HG02943 (cell line): ENCODE data around the gene ARHGAP12.
"Not testable (repeated sequence)": the region's sequence is repeated elsewhere in the genome, so short reads cannot be mapped to it uniquely, and the experiment has no call there.

Experiments used
- ATAC-seq: cut with Tn5 transposase; IDR thresholded peaks from one replicate; pipeline ENCODE4 v1.9.1; 2021; ENCODE audit warnings: mild to moderate bottlenecking, low read depth, moderate library complexity; ENCODE audit not compliant: unreplicated experiment

ARHGAP12 gene

GRCh38 chr10:31926765-31927564 is 1.7 kb downstream of the ARHGAP12 start:
- no peak for ATAC-seq

GRCh38 chr10:31926160-31926559 is 2.5 kb downstream of the ARHGAP12 start:
- ATAC-seq: no peak

DNA sequence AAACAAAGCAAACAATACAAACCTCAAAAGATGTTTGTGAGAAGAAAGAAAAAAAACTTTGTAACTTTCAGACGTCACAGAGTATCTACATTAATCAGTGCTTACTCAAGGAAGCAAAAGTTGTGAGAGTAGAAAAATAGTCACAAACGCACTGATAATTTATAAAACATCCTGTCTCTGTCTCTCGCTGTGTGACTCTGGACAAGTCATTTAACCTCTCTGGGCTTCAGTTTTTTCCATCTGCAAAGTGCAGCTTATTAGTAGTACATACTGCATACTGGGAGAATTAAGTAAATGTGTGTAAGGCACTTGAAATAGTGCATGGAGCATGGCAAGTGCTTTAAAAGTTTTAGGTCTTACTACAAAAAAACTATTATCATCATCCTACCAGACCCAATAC is 3.8 kb downstream of the ARHGAP12 start:
- ATAC-seq: no peak

DNA sequence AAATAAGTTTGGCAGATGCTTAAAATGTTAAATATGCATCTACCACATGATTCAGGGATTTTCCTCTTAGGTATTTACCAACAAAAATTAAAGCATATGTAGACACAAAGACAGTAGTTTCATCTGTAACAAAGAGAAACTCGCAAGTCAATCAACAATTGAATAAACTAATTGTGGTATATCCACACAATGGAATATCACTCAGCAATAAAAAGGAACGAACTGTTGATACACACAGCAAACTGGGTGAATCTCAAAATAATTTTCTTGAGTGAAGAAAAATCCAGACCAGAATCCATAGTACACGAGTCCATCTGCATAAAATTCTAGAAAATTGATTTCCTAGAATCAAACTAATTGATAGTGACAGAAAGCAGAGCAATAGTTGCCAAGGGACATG is 5.2 kb downstream of the ARHGAP12 start:
- ATAC-seq: no peak

DNA sequence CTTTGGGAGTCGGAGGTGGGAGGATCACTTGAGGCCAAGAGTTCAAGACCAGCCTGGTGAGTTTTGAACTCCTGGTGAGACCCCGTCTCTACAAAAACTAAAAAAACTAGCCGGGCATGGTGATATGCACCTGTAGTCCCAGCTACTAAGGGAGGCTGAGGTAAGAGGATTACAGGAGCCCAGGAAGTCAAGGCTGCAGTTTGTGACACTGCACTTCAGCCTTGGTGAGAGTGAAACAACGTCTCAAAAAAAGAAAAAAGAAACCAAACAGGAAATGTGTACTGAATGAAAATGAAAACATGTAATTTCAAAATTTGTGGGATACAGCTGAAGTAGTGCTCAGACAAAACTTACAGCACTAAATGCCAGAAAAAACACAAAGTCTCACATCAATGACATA is 7.6 kb downstream of the ARHGAP12 start:
- peak; percentile 61 for ATAC-seq

GRCh38 chr10:31920538-31920937 is 8.1 kb downstream of the ARHGAP12 start:
- no peak for ATAC-seq

DNA sequence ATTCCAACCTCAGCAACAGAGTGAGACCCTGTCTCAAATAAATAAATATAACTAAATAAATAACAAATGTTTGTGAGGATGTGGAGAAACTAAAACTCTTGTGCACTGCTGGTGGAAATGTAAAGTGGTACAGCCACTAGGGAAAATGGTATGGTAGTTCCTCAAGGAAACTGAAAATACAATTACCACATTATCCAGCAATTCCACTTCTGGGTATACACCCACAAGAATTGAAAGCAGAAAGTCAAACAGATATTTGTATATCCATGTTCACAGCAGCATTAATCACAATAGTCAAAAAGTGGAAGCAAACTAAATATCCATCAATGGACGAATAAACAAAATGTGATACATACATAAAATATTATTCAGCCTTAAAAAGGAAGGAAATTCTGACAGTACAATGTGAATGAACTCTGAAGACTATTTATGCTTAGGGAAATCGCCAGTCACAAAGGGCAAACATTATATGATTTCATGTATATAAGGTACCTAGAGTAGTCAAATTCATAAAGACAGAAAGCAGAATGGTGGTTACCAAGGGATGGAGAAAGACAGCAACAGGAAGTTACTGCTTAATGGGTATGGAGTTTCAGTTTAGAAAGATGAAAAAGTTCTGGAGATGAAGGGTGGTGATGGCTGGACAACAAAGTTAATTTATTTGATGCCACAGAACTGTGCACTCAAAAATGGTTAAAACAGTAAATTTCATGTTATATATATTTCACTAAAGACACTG is 9.8 kb downstream of the ARHGAP12 start:
- no peak for ATAC-seq

GRCh38 chr10:31914370-31914769 is 14.3 kb downstream of the ARHGAP12 start:
- ATAC-seq: no peak

GRCh38 chr10:31912898-31913850 is 15.5 kb downstream of the ARHGAP12 start:
- no peak for ATAC-seq

DNA sequence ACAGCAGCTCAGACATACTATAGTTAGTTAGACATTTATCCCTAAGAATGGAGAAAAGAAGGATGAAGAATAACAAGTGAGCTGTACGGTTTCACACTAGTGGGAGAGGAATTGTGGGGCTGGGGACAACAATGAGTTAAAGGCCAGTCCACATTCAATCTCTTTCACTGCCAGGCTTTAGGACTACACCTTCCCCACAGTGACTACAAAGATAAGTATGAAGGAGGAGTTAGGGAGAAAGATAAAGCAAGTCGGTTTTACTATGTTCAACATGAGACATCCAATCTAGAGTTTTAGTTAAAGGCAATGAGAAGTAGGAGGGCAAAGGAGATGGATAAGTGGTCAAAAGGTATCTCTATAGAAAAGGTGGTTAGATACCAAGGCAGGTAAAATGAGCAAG is 16.3 kb downstream of the ARHGAP12 start:
- ATAC-seq: no peak

- no peak for ATAC-seq
These were observed 18.6 kb downstream of the ARHGAP12 start for GRCh38 chr10:31910016-31910415.

GRCh38 chr10:31908157-31908556 is 20.5 kb downstream of the ARHGAP12 start:
- ATAC-seq: no peak

DNA sequence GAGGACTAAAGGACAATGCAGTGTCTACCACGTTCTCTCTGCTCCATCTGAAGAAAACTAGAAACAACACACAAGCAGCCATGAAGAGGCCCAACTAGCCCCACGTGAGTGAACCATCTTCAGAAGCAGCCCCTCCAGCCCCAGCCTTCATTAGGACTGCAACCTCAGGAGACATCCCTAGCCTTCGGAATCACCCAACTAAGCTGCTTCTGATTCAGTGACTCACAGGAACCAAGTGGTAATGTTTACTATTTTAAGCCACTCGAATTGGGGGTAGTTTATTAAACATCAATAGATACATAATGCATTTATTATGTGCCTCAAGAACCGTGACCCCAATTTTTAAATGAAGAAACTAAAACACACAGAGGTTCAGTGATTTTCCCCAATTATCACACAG is 22.6 kb downstream of the ARHGAP12 start:
- no peak for ATAC-seq

DNA sequence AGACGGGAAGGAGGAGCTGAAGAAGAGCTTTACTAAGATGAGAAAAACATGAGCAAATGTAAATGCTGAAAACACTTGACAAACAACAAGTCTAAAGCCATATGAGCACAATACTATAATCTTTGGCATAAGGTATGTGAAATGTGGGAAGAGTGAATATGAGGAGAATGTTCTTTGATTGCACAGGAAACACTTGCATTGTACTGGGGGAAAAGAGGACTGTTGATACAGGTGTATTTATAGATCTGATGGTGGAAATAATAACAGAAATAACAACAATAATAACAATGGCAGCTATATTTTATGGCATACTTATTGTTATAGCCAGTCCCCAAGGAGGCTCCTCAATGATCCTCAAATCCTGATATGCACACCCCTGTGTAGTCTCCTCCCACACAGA is 23.0 kb downstream of the ARHGAP12 start:
- ATAC-seq: no peak

- ATAC-seq: no peak
These were observed 26.0 kb downstream of the ARHGAP12 start for GRCh38 chr10:31902625-31903024.

GRCh38 chr10:31897506-31897905 is 31.1 kb downstream of the ARHGAP12 start:
- ATAC-seq: no peak

DNA sequence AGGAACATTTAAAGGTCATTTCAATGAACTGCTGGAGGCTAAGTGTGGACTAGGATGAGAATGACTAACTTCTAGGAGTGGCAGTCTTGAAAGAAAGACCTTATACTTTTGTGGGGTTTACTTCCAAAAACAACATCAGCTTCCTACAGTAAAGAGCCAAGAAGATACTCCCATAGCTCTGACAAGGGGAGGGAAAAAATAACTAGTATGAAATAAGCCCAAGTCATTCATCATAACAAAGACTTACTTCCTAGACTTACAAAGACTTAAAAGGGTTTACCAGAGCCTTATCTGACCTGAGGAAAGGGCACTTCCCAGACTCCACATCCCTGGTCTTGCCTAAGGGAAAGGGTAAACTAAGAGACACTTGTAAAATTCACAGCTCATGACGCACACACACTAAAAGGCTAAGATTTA is 31.7 kb downstream of the ARHGAP12 start:
- ATAC-seq: no peak

DNA sequence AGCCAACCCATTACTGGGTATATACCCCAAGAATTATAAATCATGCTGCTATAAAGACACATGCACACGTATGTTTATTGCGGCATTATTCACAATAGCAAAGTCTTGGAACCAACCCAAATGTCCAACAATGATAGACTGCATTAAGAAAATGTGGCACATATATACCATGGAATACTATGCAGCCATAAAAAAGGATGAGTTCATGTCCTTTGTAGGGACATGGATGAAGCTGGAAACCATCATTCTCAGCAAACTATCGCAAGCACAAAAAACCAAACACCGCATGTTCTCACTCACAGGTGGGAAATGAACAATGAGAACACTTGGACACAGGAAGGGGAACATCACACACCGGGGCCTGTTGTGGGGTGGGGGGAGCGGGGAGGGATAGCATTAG is 32.9 kb downstream of the ARHGAP12 start:
- not testable (repeated sequence) for ATAC-seq

DNA sequence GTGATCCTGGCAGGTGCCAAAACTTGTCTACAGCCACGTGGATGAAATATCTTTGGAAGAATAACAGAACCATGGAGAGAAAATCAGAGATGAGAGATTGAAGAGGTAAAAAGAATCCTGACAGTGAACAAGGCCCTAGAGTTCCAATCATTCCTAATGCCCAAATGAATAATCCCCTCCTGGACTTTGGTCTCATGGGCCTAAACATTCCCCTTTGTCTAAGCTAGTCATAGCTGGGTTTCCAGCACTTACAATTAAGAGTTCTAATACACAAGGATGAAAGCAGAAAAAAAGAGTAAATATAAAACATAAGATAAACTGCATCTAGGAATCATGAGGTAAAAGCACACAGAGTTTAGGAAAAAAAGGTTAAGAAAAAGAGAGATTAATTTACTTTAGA is 40.2 kb downstream of the ARHGAP12 start:
- ATAC-seq: no peak

GRCh38 chr10:31887850-31888249 is 40.8 kb downstream of the ARHGAP12 start:
- ATAC-seq: no peak

- ATAC-seq: no peak
These were observed 41.7 kb downstream of the ARHGAP12 start for GRCh38 chr10:31886885-31887284.
